ENCODE data around the gene RALY. TPM values are rescaled to one million over a fixed set of nuclear protein-coding genes. Genes with fewer than 3 reads are reported as not detected.

RALY gene
- total RNA-seq, 4 donors from 2014 or later = 71.6 to 166 (median 149) TPM

DNA sequence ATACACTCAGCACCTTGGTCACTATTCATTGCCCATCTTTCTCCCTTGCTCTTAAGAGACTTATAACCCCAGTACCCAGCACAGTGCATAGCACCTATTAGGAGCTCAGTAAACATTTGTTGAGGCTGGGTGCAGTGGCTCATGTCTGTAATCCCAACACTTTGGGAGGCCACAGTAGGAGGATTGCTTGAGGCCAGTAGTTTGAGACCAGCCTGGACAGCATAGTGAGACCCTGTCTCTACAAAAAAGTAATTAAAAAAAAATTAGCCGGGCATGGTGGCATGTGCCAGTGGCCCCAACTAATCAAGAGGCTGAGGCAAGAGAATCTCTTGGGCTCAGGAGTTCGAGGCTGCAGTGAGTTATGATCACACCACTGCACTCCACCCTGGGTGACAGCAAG, 126.5 kb downstream of the RALY start:
- no peaks in the 10 kb centered on the region for H3K27me3 ChIP-seq
- in situ Hi-C loops (cut with MboI; ENCODE audit: low pct_ligation_motif_present in 1 of 4, low pct_unique_long_range_greater_than_20kb in 1 of 4, low sequenced_read_pairs in 3 of 4) (no loop called here), intact Hi-C loops (cut with DNase I; ENCODE audit: low total_unique reads) (loop anchor here (10.0 kb wide), 1 partner anchor 1495 kb away; no protein-coding TSS in a partner anchor)
- no peak overlapping the region for H3K4me3 ChIP-seq
- no peak overlapping the region for H3K27ac ChIP-seq
- H3K9me3 ChIP-seq = no peaks in the 10 kb centered on the region
- TF ChIP-seq, protein P1, sequence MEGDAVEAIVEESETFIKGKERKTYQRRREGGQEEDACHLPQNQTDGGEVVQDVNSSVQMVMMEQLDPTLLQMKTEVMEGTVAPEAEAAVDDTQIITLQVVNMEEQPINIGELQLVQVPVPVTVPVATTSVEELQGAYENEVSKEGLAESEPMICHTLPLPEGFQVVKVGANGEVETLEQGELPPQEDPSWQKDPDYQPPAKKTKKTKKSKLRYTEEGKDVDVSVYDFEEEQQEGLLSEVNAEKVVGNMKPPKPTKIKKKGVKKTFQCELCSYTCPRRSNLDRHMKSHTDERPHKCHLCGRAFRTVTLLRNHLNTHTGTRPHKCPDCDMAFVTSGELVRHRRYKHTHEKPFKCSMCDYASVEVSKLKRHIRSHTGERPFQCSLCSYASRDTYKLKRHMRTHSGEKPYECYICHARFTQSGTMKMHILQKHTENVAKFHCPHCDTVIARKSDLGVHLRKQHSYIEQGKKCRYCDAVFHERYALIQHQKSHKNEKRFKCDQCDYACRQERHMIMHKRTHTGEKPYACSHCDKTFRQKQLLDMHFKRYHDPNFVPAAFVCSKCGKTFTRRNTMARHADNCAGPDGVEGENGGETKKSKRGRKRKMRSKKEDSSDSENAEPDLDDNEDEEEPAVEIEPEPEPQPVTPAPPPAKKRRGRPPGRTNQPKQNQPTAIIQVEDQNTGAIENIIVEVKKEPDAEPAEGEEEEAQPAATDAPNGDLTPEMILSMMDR (IDR thresholded peaks at IDR 0.05) = no peak
- TF ChIP-seq POLR2A (IDR thresholded peaks at IDR 0.05) (no peak), EP300 (IDR thresholded peaks at IDR 0.05; ENCODE audit: low read depth) (no peak), POLR2AphosphoS5 (IDR thresholded peaks at IDR 0.05) (no peak)
- no peak for DNase-seq
- H3K4me1 ChIP-seq = no peaks in the 10 kb centered on the region
- WGBS, 2 donors (ENCODE audit: low coverage in 1 of 2) = 90 to 92% methylated on average over 2 of the region's 2 CpGs
- H3K36me3 ChIP-seq = no peaks in the 10 kb centered on the region

DNA sequence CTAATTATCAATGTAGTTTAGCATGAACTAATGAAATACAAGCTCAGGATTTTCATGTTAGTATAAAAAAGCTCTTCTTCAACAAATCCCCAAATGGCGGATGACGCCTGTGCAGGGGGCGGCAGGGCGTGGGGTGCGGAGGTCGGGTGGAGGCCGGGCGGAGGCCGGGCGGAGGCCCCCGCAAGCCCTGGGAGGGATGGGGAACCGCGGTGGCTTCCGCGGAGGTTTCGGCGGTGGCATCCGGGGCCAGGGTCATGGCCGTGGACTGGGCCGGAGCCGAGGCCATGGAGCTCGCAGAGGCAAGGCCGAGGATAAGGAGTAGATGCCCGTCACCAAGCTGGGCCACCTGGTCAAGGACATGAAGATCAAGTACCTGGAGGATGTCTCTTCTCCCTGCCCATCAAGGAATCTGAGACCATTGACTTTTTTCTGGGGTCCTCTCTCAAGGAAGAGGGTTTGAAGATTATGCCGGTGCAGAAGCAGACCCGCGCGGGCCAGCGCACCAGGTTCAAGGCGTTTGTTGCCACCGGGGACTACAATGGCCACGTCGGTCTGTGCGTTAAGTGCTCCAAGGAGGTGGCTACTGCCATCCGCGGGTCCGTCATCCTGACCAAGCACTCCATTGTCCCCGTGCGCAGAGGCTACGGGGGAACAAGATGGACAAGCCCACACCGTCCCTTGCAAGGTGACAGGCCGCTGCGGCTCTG, 128.7 kb downstream of the RALY start:
- intact Hi-C loops (cut with DNase I; ENCODE audit: low total_unique reads) (loop anchor here (10.0 kb wide), 1 partner anchor 1498 kb away; no protein-coding TSS in a partner anchor), in situ Hi-C loops (cut with MboI; ENCODE audit: low pct_ligation_motif_present in 1 of 4, low pct_unique_long_range_greater_than_20kb in 1 of 4, low sequenced_read_pairs in 3 of 4) (no loop called here)
- TF ChIP-seq POLR2AphosphoS5 (IDR thresholded peaks at IDR 0.05) (no peak), POLR2A (IDR thresholded peaks at IDR 0.05) (no peak), EP300 (IDR thresholded peaks at IDR 0.05; ENCODE audit: low read depth) (no peak)
- TF ChIP-seq, protein P1 (IDR thresholded peaks at IDR 0.05) = no peak
- Histone ChIP-seq H3K27ac (no peak overlapping the region), H3K27me3 (no peaks in the 10 kb centered on the region), H3K4me3 (no peak overlapping the region), H3K4me1 (no peaks in the 10 kb centered on the region), H3K9me3 (no peaks in the 10 kb centered on the region), H3K36me3 (no peaks in the 10 kb centered on the region)
- WGBS, 2 donors (ENCODE audit: low coverage in 1 of 2) = 90 to 100% methylated on average over 4 to 37 of the region's 43 CpGs
- DNase-seq = no peak

DNA sequence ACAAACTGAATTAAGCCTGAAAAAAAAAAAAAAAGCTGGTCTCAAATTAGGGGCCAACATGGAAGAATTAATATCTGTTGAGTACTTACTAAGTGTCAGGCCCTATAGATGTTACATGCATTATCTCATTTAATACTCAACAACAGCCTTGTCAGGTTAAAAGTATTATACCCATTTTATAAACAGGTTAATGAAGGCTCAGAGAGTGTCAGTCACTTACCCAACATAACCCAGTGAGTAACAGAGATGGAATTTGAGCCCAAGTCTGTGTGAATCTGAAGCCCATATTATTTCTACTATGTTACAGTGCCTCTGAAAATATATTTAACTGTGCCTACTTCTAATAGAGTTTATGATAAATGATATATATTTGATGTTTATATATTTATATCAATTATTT, 129.6 kb downstream of the RALY start:
- Histone ChIP-seq H3K4me3 (no peak overlapping the region), H3K27ac (no peak overlapping the region), H3K9me3 (no peaks in the 10 kb centered on the region), H3K4me1 (no peaks in the 10 kb centered on the region), H3K36me3 (no peaks in the 10 kb centered on the region), H3K27me3 (no peaks in the 10 kb centered on the region)
- in situ Hi-C loops (cut with MboI; ENCODE audit: low pct_ligation_motif_present in 1 of 4, low pct_unique_long_range_greater_than_20kb in 1 of 4, low sequenced_read_pairs in 3 of 4) (no loop called here), intact Hi-C loops (cut with DNase I; ENCODE audit: low total_unique reads) (loop anchor here (10.0 kb wide), 1 partner anchor 1499 kb away; no protein-coding TSS in a partner anchor)
- DNase-seq = no peak
- TF ChIP-seq, protein P1 (IDR thresholded peaks at IDR 0.05) = no peak
- no peak for TF ChIP-seq POLR2AphosphoS5 (IDR thresholded peaks at IDR 0.05)
- no peak for TF ChIP-seq POLR2A (IDR thresholded peaks at IDR 0.05)

DNA sequence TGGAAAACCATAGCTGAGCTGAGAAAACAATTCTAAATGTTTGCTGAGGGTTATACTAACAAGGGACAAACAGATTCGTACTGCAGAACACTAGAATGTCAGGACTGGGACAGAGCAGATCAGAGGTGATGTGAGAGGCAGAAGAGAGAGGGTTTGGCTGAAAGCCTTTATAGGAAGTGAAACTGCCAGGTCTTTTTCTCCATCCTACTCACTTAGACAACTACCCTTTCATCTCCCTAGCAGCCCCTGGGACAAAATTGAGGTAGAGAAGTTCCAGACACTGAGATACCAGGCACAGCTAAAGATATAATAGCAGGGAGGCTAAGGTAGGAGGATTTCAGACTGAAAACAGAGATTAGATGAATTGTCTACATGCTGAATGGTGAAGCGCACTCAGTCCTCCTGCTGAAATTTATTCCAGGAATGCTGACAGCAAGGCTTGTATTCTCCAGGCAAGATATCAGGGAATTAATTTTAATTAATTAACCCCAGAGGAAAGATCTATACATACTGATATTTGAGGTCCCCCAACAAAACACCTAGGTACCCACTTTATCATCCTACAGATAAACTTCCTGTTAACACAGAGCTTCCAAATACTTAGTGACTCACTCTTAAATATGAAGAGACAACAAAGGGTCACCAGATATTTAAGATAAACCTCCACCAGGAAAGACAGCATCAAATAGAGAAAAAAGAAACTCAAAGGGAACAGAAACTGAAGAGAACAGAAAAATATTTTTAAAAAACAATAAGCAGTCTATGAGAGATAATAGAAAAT, 130.9 kb downstream of the RALY start:
- H3K27ac ChIP-seq = no peak overlapping the region
- in situ Hi-C loops (cut with MboI; ENCODE audit: low pct_ligation_motif_present in 1 of 4, low pct_unique_long_range_greater_than_20kb in 1 of 4, low sequenced_read_pairs in 3 of 4) = no loop called here
- H3K9me3 ChIP-seq = no peaks in the 10 kb centered on the region
- H3K27me3 ChIP-seq = no peaks in the 10 kb centered on the region
- H3K4me3 ChIP-seq = no peak overlapping the region
- H3K36me3 ChIP-seq = no peaks in the 10 kb centered on the region
- H3K4me1 ChIP-seq = peaks cover 0 to 3% (median 1%) of the 10 kb centered on the region in 4 donors
- TF ChIP-seq EP300 (IDR thresholded peaks at IDR 0.05; ENCODE audit: low read depth) = no peak
- TF ChIP-seq, protein P1 (IDR thresholded peaks at IDR 0.05) = no peak
- intact Hi-C loops (cut with DNase I; ENCODE audit: low total_unique reads) = loop anchor here (10.0 kb wide), 1 partner anchor 1500 kb away; no protein-coding TSS in a partner anchor
- 58 to 59% methylated on average over 2 of the region's 2 CpGs for WGBS, 2 donors (ENCODE audit: low coverage in 1 of 2)
- no peak for DNase-seq
